Measurements from ENCODE around the gene SUSD4. TPM values are rescaled to one million over a fixed set of nuclear protein-coding genes. Genes with fewer than 3 reads are reported as not detected.

The SUSD4 gene
- total and polyA plus RNA-seq, 2 experiments from 2014 or later: 5.6 to 8.3 TPM

DNA sequence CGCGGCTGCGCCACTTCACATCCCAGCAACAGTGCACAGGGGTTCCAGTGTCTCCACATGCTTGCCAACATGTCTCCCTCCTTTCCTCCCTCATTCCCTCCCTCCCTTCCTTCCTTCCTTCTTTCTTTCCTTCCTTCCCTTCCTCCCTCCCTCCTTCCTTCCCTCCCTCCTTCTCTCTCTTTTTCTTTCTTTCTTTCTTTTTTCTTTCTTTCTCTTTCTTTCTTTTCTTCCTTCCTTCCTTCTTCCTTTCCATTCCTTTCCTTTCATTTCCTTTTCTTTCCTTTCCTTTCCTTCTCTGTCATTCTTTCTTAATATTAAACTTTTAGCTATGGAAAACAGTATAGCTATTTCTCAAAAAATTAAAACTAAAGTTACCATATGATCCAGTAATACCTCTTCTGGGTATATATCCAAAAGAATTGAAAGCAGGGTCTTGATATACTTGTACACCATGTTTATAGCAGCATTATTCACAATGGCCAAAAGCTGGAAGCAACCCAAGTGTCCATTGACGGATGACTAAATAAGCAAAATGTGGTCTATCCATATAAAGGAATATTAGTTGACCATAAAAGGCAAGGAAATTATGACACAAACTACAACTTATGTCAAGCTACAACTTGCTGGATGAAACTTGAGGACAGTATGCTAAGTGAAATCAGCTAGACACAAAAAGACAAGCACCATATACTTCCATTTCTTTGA, 165.9 kb downstream of the SUSD4 start:
- DNase-seq (ENCODE audit: low spot score): no peak
- 72% methylated on average over 4 of the region's 4 CpGs for WGBS (ENCODE audit: low lambda C conversion rate, missing lambda C conversion rate)
- Histone ChIP-seq H3K27me3 (no peaks in the 10 kb centered on the region), H3K9me3 (ENCODE audit: low read depth) (no peaks in the 10 kb centered on the region), H3K27ac (no peak overlapping the region), H3K79me2 (no peaks in the 10 kb centered on the region), H3K4me2 (no peak overlapping the region), H4K20me1 (ENCODE audit: insufficient read depth, poor library complexity, severe bottlenecking) (no peaks in the 10 kb centered on the region), H2AFZ (no peak overlapping the region), H3K9me2 (replicated peaks; ENCODE audit: insufficient read depth) (no peaks in the 10 kb centered on the region), H3K4me3 (no peak overlapping the region), H3K36me3 (replicated peaks; ENCODE audit: insufficient read depth, low read depth) (no peaks in the 10 kb centered on the region), H3K4me1 (ENCODE audit: insufficient read depth) (peaks cover 6% of the 10 kb centered on the region)
- TF ChIP-seq EZH2phosphoT487 (IDR thresholded peaks at IDR 0.05; ENCODE audit: low read depth, severe bottlenecking, unreplicated experiment): no peak
- no peak for TF ChIP-seq EZH2 (IDR thresholded peaks at IDR 0.05; ENCODE audit: borderline replicate concordance)
- TF ChIP-seq, protein P1, sequence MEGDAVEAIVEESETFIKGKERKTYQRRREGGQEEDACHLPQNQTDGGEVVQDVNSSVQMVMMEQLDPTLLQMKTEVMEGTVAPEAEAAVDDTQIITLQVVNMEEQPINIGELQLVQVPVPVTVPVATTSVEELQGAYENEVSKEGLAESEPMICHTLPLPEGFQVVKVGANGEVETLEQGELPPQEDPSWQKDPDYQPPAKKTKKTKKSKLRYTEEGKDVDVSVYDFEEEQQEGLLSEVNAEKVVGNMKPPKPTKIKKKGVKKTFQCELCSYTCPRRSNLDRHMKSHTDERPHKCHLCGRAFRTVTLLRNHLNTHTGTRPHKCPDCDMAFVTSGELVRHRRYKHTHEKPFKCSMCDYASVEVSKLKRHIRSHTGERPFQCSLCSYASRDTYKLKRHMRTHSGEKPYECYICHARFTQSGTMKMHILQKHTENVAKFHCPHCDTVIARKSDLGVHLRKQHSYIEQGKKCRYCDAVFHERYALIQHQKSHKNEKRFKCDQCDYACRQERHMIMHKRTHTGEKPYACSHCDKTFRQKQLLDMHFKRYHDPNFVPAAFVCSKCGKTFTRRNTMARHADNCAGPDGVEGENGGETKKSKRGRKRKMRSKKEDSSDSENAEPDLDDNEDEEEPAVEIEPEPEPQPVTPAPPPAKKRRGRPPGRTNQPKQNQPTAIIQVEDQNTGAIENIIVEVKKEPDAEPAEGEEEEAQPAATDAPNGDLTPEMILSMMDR (IDR thresholded peaks at IDR 0.05; ENCODE audit: poor library complexity): no peak

- 74% methylated on average over 10 of the region's 10 CpGs for WGBS (ENCODE audit: low lambda C conversion rate, missing lambda C conversion rate)
- TF ChIP-seq, protein P1 (IDR thresholded peaks at IDR 0.05; ENCODE audit: poor library complexity): no peak
- no peak for TF ChIP-seq EZH2phosphoT487 (IDR thresholded peaks at IDR 0.05; ENCODE audit: low read depth, severe bottlenecking, unreplicated experiment)
- TF ChIP-seq EZH2 (IDR thresholded peaks at IDR 0.05; ENCODE audit: borderline replicate concordance): no peak
- Histone ChIP-seq H3K79me2 (no peaks in the 10 kb centered on the region), H3K4me2 (no peak overlapping the region), H3K36me3 (replicated peaks; ENCODE audit: insufficient read depth, low read depth) (no peaks in the 10 kb centered on the region), H3K9me2 (replicated peaks; ENCODE audit: insufficient read depth) (no peaks in the 10 kb centered on the region), H3K9me3 (ENCODE audit: low read depth) (no peaks in the 10 kb centered on the region), H3K4me1 (ENCODE audit: insufficient read depth) (no peaks in the 10 kb centered on the region), H3K27me3 (no peaks in the 10 kb centered on the region), H3K4me3 (no peak overlapping the region), H3K27ac (no peak overlapping the region), H4K20me1 (ENCODE audit: insufficient read depth, poor library complexity, severe bottlenecking) (no peaks in the 10 kb centered on the region), H2AFZ (no peak overlapping the region)
- DNase-seq (ENCODE audit: low spot score): no peak
Measured at GRCh38 chr1:223189903-223190724, 173.9 kb downstream of the SUSD4 start.

DNA sequence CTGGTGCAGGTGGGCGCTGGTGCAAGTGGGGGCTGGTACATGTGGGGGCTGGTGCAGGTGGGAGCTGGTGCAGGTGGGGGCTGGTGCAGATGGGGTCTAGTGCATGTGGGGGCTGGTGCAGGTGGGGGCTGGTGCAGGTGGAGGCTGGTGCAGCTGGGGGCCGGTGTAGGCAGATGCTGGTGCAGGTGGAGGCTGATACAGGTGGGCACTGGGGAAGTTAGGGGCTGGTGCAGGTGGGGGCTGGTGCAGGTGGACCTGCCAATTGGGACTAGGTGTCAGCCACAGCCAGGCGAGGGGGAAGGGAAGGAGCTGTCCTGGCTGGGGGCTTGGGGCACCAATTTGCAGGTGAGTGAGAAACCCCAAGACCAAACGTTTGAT, 174.5 kb downstream of the SUSD4 start:
- 88% methylated on average over 3 of the region's 4 CpGs for WGBS (ENCODE audit: low lambda C conversion rate, missing lambda C conversion rate)
- Histone ChIP-seq H3K4me1 (ENCODE audit: insufficient read depth) (no peaks in the 10 kb centered on the region), H4K20me1 (ENCODE audit: insufficient read depth, poor library complexity, severe bottlenecking) (no peaks in the 10 kb centered on the region), H3K9me3 (ENCODE audit: low read depth) (no peaks in the 10 kb centered on the region), H3K4me3 (no peak overlapping the region), H3K27me3 (no peaks in the 10 kb centered on the region), H3K36me3 (replicated peaks; ENCODE audit: insufficient read depth, low read depth) (no peaks in the 10 kb centered on the region), H3K79me2 (no peaks in the 10 kb centered on the region), H2AFZ (no peak overlapping the region), H3K4me2 (no peak overlapping the region), H3K27ac (no peak overlapping the region), H3K9me2 (replicated peaks; ENCODE audit: insufficient read depth) (no peaks in the 10 kb centered on the region)
- TF ChIP-seq EZH2phosphoT487 (IDR thresholded peaks at IDR 0.05; ENCODE audit: low read depth, severe bottlenecking, unreplicated experiment) (no peak), EZH2 (IDR thresholded peaks at IDR 0.05; ENCODE audit: borderline replicate concordance) (no peak)
- TF ChIP-seq, protein P1 (IDR thresholded peaks at IDR 0.05; ENCODE audit: poor library complexity): no peak
- DNase-seq (ENCODE audit: low spot score): no peak

All from hepatocyte (in vitro differentiated cells).